GM23338 (cell line): ENCODE measurements around the gene GFAP. TPM values are rescaled to one million over a fixed set of nuclear protein-coding genes. Genes with fewer than 3 reads are reported as not detected.

ENCODE experiments used
- CTCF ChIP-seq, 2 experiments: fragments of 200-600 bp in 1 of 2; sonication (generic) in 1 of 2; conservative IDR thresholded peaks; 2 replicates each; pipeline versions ENCODE4 v1.5.1 to v1.6.1; 2016 to 2017; ENCODE audit warnings: antibody characterized with exemption in 2 of 2, low read depth in 2 of 2, mild to moderate bottlenecking in 2 of 2, moderate library complexity in 1 of 2
- JUNB ChIP-seq: IDR thresholded peaks from one replicate; pipeline ENCODE4 v1.6.1; 2016; ENCODE audit warnings: antibody characterized with exemption; ENCODE audit not compliant: unreplicated experiment
- REST ChIP-seq: IDR thresholded peaks from one replicate; pipeline ENCODE4 v1.6.1; 2018; ENCODE audit warnings: antibody characterized with exemption; ENCODE audit not compliant: unreplicated experiment
- STAT1 ChIP-seq: IDR thresholded peaks from one replicate; pipeline ENCODE4 v1.6.1; 2016; ENCODE audit warnings: antibody characterized with exemption; ENCODE audit not compliant: unreplicated experiment
- polyA plus RNA-seq: library from polyadenylated mRNA; unstranded; fragments of >200 nt; fragmentation: Nextera tagmentation; extraction: Ambion mirVana; gene quantifications from 2 replicates; pipeline ENCODE4 v1.2.1, GENCODE V29; 2016
- total RNA-seq: library from RNA; depleted of rRNA; stranded (reverse); fragments of >200 nt; shearing (Covaris generic); gene quantifications from 2 replicates; pipeline ENCODE4 v1.2.3, GENCODE V29; 2014
- TF ChIP-seq, protein P1 (sequence below): fragments of 250-450 bp; sonication (Bioruptor Pico); IDR thresholded peaks from 2 replicates; pipeline ENCODE4 v1.5.0; 2020; ENCODE audit warnings: mild to moderate bottlenecking, moderate library complexity

GFAP gene
- total and polyA plus RNA-seq, 2 experiments from 2014 or later: 0.15 to 5.1 TPM

DNA sequence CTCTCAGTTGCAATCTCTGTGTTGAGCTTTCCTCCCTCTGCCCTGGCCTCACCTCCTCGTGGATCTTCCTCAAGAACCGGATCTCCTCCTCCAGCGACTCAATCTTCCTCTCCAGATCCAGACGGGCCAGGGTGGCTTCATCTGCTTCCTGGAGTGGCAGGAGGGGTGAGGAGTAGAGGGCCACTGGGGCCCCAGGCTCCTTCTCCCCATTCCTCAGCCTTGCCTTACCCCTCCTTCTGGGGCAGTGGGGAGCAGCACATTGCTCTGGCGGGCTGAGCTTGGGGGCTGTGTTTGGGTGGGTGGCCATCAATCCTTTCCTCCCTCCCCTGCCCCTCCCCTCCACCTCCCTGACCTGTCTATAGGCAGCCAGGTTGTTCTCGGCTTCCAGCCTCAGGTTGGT lies 1.6 kb downstream of the GFAP start (continued):
- TF ChIP-seq, protein P1, sequence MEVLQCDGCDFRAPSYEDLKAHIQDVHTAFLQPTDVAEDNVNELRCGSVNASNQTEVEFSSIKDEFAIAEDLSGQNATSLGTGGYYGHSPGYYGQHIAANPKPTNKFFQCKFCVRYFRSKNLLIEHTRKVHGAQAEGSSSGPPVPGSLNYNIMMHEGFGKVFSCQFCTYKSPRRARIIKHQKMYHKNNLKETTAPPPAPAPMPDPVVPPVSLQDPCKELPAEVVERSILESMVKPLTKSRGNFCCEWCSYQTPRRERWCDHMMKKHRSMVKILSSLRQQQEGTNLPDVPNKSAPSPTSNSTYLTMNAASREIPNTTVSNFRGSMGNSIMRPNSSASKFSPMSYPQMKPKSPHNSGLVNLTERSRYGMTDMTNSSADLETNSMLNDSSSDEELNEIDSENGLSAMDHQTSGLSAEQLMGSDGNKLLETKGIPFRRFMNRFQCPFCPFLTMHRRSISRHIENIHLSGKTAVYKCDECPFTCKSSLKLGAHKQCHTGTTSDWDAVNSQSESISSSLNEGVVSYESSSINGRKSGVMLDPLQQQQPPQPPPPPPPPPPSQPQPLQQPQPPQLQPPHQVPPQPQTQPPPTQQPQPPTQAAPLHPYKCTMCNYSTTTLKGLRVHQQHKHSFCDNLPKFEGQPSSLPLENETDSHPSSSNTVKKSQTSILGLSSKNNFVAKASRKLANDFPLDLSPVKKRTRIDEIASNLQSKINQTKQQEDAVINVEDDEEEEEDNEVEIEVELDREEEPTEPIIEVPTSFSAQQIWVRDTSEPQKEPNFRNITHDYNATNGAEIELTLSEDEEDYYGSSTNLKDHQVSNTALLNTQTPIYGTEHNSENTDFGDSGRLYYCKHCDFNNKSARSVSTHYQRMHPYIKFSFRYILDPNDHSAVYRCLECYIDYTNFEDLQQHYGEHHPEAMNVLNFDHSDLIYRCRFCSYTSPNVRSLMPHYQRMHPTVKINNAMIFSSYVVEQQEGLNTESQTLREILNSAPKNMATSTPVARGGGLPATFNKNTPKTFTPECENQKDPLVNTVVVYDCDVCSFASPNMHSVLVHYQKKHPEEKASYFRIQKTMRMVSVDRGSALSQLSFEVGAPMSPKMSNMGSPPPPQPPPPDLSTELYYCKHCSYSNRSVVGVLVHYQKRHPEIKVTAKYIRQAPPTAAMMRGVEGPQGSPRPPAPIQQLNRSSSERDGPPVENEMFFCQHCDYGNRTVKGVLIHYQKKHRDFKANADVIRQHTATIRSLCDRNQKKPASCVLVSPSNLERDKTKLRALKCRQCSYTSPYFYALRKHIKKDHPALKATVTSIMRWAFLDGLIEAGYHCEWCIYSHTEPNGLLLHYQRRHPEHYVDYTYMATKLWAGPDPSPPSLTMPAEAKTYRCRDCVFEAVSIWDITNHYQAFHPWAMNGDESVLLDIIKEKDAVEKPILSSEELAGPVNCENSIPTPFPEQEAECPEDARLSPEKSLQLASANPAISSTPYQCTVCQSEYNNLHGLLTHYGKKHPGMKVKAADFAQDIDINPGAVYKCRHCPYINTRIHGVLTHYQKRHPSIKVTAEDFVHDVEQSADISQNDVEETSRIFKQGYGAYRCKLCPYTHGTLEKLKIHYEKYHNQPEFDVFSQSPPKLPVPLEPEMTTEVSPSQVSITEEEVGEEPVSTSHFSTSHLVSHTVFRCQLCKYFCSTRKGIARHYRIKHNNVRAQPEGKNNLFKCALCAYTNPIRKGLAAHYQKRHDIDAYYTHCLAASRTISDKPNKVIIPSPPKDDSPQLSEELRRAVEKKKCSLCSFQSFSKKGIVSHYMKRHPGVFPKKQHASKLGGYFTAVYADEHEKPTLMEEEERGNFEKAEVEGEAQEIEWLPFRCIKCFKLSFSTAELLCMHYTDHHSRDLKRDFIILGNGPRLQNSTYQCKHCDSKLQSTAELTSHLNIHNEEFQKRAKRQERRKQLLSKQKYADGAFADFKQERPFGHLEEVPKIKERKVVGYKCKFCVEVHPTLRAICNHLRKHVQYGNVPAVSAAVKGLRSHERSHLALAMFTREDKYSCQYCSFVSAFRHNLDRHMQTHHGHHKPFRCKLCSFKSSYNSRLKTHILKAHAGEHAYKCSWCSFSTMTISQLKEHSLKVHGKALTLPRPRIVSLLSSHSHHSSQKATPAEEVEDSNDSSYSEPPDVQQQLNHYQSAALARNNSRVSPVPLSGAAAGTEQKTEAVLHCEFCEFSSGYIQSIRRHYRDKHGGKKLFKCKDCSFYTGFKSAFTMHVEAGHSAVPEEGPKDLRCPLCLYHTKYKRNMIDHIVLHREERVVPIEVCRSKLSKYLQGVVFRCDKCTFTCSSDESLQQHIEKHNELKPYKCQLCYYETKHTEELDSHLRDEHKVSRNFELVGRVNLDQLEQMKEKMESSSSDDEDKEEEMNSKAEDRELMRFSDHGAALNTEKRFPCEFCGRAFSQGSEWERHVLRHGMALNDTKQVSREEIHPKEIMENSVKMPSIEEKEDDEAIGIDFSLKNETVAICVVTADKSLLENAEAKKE (CRISPR knock-in tag): no peak
- TF ChIP-seq REST (no peak), CTCF (conservative IDR thresholded peaks at IDR 0.05; ENCODE audit: low read depth in 2 of 2) (no peak), JUNB (no peak), STAT1 (no peak)
